ENCODE measurements around the gene RPH3AL.

Gene RPH3AL

DNA sequence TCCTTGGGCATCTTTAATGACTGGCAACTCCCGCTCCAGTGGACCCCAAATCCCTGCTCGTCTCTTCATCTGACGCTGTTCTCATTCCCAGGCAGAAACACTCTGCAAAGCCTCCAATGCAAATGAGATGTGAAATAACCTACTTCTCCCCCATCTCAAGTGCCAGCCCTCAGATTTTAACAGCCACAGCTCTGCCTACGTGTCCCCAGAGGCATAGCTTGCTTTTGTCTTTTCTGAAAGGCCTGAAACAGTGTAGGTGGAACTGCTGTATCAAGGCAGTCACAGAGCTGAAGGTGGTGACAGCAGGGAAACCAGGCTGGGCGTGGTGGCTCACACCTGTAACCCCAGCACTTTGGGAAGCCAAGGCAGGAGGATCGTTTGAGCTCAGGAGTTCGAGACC lies 14.7 kb downstream of the RPH3AL start:
- ATAC-seq = no peak
- TF ChIP-seq CSDC2 (CRISPR knock-in tag; IDR thresholded peaks at IDR 0.05) (no peak), CREB5 (CRISPR knock-in tag; IDR thresholded peaks at IDR 0.05; ENCODE audit: low read depth) (no peak), TCF4 (CRISPR knock-in tag; IDR thresholded peaks at IDR 0.05; ENCODE audit: borderline replicate concordance) (no peak), GLIS3 (CRISPR knock-in tag; IDR thresholded peaks at IDR 0.05) (no peak), SNAI2 (CRISPR knock-in tag; IDR thresholded peaks at IDR 0.05) (no peak), ISL1 (CRISPR knock-in tag; IDR thresholded peaks at IDR 0.05) (no peak)

- TF ChIP-seq BACH2 (CRISPR knock-in tag; IDR thresholded peaks at IDR 0.05; ENCODE audit: borderline replicate concordance) (no peak), ZNF565 (CRISPR knock-in tag; conservative IDR thresholded peaks at IDR 0.05; ENCODE audit: low read depth) (no peak), ZNF70 (CRISPR knock-in tag; IDR thresholded peaks at IDR 0.05) (no peak), CSDC2 (CRISPR knock-in tag; IDR thresholded peaks at IDR 0.05) (no peak), ZFP30 (CRISPR knock-in tag; IDR thresholded peaks at IDR 0.05) (no peak), OSR1 (CRISPR knock-in tag; IDR thresholded peaks at IDR 0.05) (no peak), SNAI2 (CRISPR knock-in tag; IDR thresholded peaks at IDR 0.05) (no peak), PATZ1 (CRISPR knock-in tag; IDR thresholded peaks at IDR 0.05; ENCODE audit: borderline replicate concordance) (no peak), GLIS3 (CRISPR knock-in tag; IDR thresholded peaks at IDR 0.05) (no peak), ARNTL (CRISPR knock-in tag; IDR thresholded peaks at IDR 0.05; ENCODE audit: borderline replicate concordance, low read depth) (no peak), TCF4 (CRISPR knock-in tag; IDR thresholded peaks at IDR 0.05; ENCODE audit: borderline replicate concordance) (no peak), CREB5 (CRISPR knock-in tag; IDR thresholded peaks at IDR 0.05; ENCODE audit: low read depth) (no peak), ESRRG (CRISPR knock-in tag; IDR thresholded peaks at IDR 0.05) (no peak), ISL1 (CRISPR knock-in tag; IDR thresholded peaks at IDR 0.05) (no peak), ZFP3 (CRISPR knock-in tag; IDR thresholded peaks at IDR 0.05) (no peak)
- TF ChIP-seq, protein P1, sequence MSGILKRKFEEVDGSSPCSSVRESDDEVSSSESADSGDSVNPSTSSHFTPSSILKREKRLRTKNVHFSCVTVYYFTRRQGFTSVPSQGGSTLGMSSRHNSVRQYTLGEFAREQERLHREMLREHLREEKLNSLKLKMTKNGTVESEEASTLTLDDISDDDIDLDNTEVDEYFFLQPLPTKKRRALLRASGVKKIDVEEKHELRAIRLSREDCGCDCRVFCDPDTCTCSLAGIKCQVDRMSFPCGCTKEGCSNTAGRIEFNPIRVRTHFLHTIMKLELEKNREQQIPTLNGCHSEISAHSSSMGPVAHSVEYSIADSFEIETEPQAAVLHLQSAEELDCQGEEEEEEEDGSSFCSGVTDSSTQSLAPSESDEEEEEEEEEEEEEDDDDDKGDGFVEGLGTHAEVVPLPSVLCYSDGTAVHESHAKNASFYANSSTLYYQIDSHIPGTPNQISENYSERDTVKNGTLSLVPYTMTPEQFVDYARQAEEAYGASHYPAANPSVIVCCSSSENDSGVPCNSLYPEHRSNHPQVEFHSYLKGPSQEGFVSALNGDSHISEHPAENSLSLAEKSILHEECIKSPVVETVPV (CRISPR knock-in tag; IDR thresholded peaks at IDR 0.05) = no peak
- ATAC-seq = no peak
Observed at GRCh38 chr17:337453-337852, 15.2 kb downstream of the RPH3AL start.

GRCh38 chr17:337022-337420 lies 15.6 kb downstream of the RPH3AL start:
- TF ChIP-seq OSR1 (CRISPR knock-in tag; IDR thresholded peaks at IDR 0.05) (no peak), ZNF565 (CRISPR knock-in tag; conservative IDR thresholded peaks at IDR 0.05; ENCODE audit: low read depth) (no peak), CREB5 (CRISPR knock-in tag; IDR thresholded peaks at IDR 0.05; ENCODE audit: low read depth) (no peak), ISL1 (CRISPR knock-in tag; IDR thresholded peaks at IDR 0.05) (no peak), ZFP3 (CRISPR knock-in tag; IDR thresholded peaks at IDR 0.05) (no peak), BACH2 (CRISPR knock-in tag; IDR thresholded peaks at IDR 0.05; ENCODE audit: borderline replicate concordance) (no peak)
- ATAC-seq = no peak

DNA sequence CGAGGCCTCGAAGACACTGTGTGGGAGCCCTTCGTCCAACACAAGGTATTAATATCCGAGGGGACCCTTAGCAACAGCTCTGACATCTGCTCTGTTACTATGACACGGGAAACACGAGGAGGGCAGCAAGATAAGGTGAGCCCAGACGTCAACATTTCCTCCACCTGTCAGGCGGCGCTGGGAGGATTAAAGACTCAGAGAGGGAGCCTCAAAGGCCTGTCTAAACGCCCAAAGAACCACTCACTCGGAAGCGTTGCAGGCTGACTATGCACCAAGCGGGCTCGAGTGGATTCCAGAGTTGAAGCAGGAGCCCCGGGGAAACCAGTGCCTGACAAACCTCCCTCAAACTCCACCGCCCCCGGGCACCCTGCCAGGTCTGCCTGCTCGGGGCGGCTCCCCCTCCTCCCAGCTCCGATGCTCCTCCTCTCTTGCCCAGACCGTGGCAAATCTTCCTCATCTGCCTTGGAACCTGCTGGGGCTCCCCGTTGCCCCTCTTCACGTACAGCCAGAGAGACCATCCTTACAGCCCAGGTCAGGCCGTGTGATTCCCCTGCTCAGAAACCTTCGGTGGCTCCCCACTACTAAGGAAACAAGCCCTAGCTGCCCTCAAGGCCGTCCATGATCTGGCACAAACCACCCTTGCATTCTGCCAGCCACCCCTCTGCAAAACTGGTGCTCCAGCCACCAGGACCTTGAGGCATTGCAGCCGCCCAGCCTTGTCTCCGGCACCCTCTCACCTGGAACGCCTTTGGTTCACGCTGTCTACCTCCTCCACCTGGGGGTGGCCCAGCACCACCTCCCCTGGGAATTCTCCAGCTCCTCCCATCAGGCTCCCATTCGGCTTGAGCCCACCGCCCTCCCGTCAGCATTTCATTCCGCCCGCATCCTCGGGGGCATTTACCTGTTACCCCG lies 16.2 kb downstream of the RPH3AL start:
- ATAC-seq = no peak
- TF ChIP-seq ZC3H10 (CRISPR knock-in tag; IDR thresholded peaks at IDR 0.05) (no peak), ZFP30 (CRISPR knock-in tag; IDR thresholded peaks at IDR 0.05) (no peak), BACH2 (CRISPR knock-in tag; IDR thresholded peaks at IDR 0.05; ENCODE audit: borderline replicate concordance) (no peak), PATZ1 (CRISPR knock-in tag; IDR thresholded peaks at IDR 0.05; ENCODE audit: borderline replicate concordance) (no peak), PPARA (CRISPR knock-in tag; IDR thresholded peaks at IDR 0.05; ENCODE audit: borderline replicate concordance) (no peak)
- TF ChIP-seq, protein P1 (CRISPR knock-in tag; IDR thresholded peaks at IDR 0.05) = no peak
- TF ChIP-seq, protein P2, sequence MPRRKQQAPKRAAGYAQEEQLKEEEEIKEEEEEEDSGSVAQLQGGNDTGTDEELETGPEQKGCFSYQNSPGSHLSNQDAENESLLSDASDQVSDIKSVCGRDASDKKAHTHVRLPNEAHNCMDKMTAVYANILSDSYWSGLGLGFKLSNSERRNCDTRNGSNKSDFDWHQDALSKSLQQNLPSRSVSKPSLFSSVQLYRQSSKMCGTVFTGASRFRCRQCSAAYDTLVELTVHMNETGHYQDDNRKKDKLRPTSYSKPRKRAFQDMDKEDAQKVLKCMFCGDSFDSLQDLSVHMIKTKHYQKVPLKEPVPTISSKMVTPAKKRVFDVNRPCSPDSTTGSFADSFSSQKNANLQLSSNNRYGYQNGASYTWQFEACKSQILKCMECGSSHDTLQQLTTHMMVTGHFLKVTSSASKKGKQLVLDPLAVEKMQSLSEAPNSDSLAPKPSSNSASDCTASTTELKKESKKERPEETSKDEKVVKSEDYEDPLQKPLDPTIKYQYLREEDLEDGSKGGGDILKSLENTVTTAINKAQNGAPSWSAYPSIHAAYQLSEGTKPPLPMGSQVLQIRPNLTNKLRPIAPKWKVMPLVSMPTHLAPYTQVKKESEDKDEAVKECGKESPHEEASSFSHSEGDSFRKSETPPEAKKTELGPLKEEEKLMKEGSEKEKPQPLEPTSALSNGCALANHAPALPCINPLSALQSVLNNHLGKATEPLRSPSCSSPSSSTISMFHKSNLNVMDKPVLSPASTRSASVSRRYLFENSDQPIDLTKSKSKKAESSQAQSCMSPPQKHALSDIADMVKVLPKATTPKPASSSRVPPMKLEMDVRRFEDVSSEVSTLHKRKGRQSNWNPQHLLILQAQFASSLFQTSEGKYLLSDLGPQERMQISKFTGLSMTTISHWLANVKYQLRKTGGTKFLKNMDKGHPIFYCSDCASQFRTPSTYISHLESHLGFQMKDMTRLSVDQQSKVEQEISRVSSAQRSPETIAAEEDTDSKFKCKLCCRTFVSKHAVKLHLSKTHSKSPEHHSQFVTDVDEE (CRISPR knock-in tag; IDR thresholded peaks at IDR 0.05) = no peak
